Measurements from ENCODE around the gene PTPRK. TPM values are rescaled to one million over a fixed set of nuclear protein-coding genes. Genes with fewer than 3 reads are reported as not detected.

Gene PTPRK
- total and polyA plus RNA-seq, 2 experiments from 2014 or later = 26.9 to 56.4 TPM

DNA sequence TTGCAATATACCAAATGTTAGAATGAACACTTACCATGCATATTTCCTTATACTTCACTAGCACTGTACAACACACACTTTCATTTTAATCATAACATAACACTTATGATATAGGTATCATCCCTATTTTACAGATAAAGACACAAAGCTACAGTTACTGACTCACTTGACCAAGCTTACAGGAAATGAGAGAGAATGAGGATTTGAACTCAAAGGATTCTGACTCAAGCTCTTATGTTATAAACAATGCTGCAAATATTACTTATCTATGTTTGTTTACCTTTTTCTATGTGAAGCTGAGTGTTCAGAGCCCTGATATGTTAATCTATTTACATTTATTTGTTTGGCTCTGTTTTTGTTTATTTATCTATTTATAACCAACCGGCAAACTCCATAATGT is 245.4 kb downstream of the PTPRK start:
- DNase-seq (ENCODE audit: low spot score) (no peak), ATAC-seq (no peak)
- H3K4me2 ChIP-seq = no peak overlapping the region
- H3K4me1 ChIP-seq (ENCODE audit: insufficient read depth) = peaks cover 1% of the 10 kb centered on the region; the same call in 1 of the 2 replicates
- no peaks in the 10 kb centered on the region for H3F3A ChIP-seq (replicated peaks; ENCODE audit: low read depth)
- no peaks in the 10 kb centered on the region for H3K27me3 ChIP-seq (ENCODE audit: insufficient read depth)
- Mint-ChIP-seq H3K27me3 (ENCODE audit: insufficient read depth, low read depth, poor library complexity) (no peaks in the 10 kb centered on the region), H3K4me3 (no peak overlapping the region), H3K9me3 (no peaks in the 10 kb centered on the region), H3K4me1 (peaks cover 4% of the 10 kb centered on the region), H3K36me3 (ENCODE audit: low read depth) (no peaks in the 10 kb centered on the region), H3K27ac (no peak overlapping the region)
- TF ChIP-seq EZH2 (IDR thresholded peaks at IDR 0.05; ENCODE audit: low read depth, unreplicated experiment) (no peak), STAT1 (IDR thresholded peaks at IDR 0.05; ENCODE audit: unreplicated experiment) (no peak)
- H3K79me2 ChIP-seq (replicated peaks; ENCODE audit: insufficient read depth) = peaks cover 4% of the 10 kb centered on the region; the same call in 1 of the 2 replicates
- H2AFZ ChIP-seq = no peak overlapping the region
- no peak overlapping the region for H3K27ac ChIP-seq (ENCODE audit: low read depth)
- no peaks in the 10 kb centered on the region for H3K9me2 ChIP-seq (ENCODE audit: insufficient read depth)
- no peaks in the 10 kb centered on the region for H3K36me3 ChIP-seq (ENCODE audit: insufficient read depth)
- no peak overlapping the region for H3K4me3 ChIP-seq
- H4K20me1 ChIP-seq (replicated peaks; ENCODE audit: insufficient read depth) = no peaks in the 10 kb centered on the region

DNA sequence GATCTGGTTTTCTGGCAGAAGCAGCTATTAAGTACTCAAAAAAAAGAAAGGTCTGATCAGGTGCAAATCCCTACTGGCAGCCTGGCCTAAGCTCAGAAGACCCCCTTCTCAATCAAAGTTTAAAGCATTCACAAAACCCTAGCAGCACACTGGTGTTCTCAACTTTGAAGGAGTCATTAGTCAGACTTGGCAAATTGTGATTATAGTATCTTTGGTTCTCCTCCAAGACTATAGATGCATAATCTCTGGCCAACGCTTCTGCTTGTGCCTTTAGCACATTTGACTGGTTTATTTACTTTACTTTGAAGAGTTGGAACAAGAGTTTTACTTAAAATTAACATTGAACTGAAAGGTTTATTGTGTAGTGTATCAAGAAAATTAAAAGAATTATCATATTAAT is 248.9 kb downstream of the PTPRK start:
- no peaks in the 10 kb centered on the region for H4K20me1 ChIP-seq (replicated peaks; ENCODE audit: insufficient read depth)
- peaks cover 9% of the 10 kb centered on the region; the same call in 1 of the 2 replicates for H3K79me2 ChIP-seq (replicated peaks; ENCODE audit: insufficient read depth)
- Mint-ChIP-seq H3K4me1 (no peaks in the 10 kb centered on the region), H3K4me3 (no peak overlapping the region), H3K27me3 (ENCODE audit: insufficient read depth, low read depth, poor library complexity) (no peaks in the 10 kb centered on the region), H3K27ac (no peak overlapping the region), H3K36me3 (ENCODE audit: low read depth) (no peaks in the 10 kb centered on the region), H3K9me3 (no peaks in the 10 kb centered on the region)
- H3K4me3 ChIP-seq = no peak overlapping the region
- H3K4me2 ChIP-seq = no peak overlapping the region
- H3K27me3 ChIP-seq (ENCODE audit: insufficient read depth) = no peaks in the 10 kb centered on the region
- ATAC-seq (no peak), DNase-seq (ENCODE audit: low spot score) (no peak)
- H3F3A ChIP-seq (replicated peaks; ENCODE audit: low read depth) = no peaks in the 10 kb centered on the region
- H3K9me2 ChIP-seq (ENCODE audit: insufficient read depth) = no peaks in the 10 kb centered on the region
- H2AFZ ChIP-seq = no peak overlapping the region
- H3K27ac ChIP-seq (ENCODE audit: low read depth) = no peak overlapping the region
- no peaks in the 10 kb centered on the region for H3K36me3 ChIP-seq (ENCODE audit: insufficient read depth)
- no peaks in the 10 kb centered on the region for H3K4me1 ChIP-seq (ENCODE audit: insufficient read depth)
- no peak for TF ChIP-seq JUNB (IDR thresholded peaks at IDR 0.05; ENCODE audit: unreplicated experiment)
- no peak for TF ChIP-seq EZH2 (IDR thresholded peaks at IDR 0.05; ENCODE audit: low read depth, unreplicated experiment)
- no peak for TF ChIP-seq POLR2AphosphoS5 (IDR thresholded peaks at IDR 0.05; ENCODE audit: low read depth)
- TF ChIP-seq ZNF114 (CRISPR knock-in tag; IDR thresholded peaks at IDR 0.05) = no peak
- TF ChIP-seq CREB1 (CRISPR knock-in tag; IDR thresholded peaks at IDR 0.05; ENCODE audit: low read depth) = no peak
- TF ChIP-seq ZNF331 (CRISPR knock-in tag; IDR thresholded peaks at IDR 0.05; ENCODE audit: low read depth) = no peak
- TF ChIP-seq, protein P1, sequence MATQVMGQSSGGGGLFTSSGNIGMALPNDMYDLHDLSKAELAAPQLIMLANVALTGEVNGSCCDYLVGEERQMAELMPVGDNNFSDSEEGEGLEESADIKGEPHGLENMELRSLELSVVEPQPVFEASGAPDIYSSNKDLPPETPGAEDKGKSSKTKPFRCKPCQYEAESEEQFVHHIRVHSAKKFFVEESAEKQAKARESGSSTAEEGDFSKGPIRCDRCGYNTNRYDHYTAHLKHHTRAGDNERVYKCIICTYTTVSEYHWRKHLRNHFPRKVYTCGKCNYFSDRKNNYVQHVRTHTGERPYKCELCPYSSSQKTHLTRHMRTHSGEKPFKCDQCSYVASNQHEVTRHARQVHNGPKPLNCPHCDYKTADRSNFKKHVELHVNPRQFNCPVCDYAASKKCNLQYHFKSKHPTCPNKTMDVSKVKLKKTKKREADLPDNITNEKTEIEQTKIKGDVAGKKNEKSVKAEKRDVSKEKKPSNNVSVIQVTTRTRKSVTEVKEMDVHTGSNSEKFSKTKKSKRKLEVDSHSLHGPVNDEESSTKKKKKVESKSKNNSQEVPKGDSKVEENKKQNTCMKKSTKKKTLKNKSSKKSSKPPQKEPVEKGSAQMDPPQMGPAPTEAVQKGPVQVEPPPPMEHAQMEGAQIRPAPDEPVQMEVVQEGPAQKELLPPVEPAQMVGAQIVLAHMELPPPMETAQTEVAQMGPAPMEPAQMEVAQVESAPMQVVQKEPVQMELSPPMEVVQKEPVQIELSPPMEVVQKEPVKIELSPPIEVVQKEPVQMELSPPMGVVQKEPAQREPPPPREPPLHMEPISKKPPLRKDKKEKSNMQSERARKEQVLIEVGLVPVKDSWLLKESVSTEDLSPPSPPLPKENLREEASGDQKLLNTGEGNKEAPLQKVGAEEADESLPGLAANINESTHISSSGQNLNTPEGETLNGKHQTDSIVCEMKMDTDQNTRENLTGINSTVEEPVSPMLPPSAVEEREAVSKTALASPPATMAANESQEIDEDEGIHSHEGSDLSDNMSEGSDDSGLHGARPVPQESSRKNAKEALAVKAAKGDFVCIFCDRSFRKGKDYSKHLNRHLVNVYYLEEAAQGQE (IDR thresholded peaks at IDR 0.05; ENCODE audit: unreplicated experiment) = no peak
- TF ChIP-seq STAT1 (IDR thresholded peaks at IDR 0.05; ENCODE audit: unreplicated experiment) = no peak
- no peak for TF ChIP-seq CTCF (conservative IDR thresholded peaks at IDR 0.05; ENCODE audit: low read depth in 2 of 2)
- no peak for TF ChIP-seq ZNF462 (CRISPR knock-in tag; IDR thresholded peaks at IDR 0.05)
- TF ChIP-seq EZH2phosphoT487 (IDR thresholded peaks at IDR 0.05; ENCODE audit: unreplicated experiment) = no peak
